ENCODE measurements around the gene LAG3. TPM values are rescaled to one million over a fixed set of nuclear protein-coding genes. Genes with fewer than 3 reads are reported as not detected.

The LAG3 gene
- total and polyA plus RNA-seq, 10 of the 15 experiments (the other 5 are each of a cell fraction or from before 2014, with no cell fraction given): 0.52 to 4.2 (median 1.0) TPM; not detected in 1

- peak; percentile 83 to 96; a peak in 3 of 4 replicates for TF ChIP-seq ETV6 (conservative IDR thresholded peaks at IDR 0.05 in 1 of 2, IDR thresholded peaks at IDR 0.05 in 1 of 2; ENCODE audit: borderline replicate concordance in 1 of 2, low read depth in 1 of 2)
- no peak for TF ChIP-seq EED (IDR thresholded peaks at IDR 0.05; ENCODE audit: low read depth)
- TF ChIP-seq RAD51 (IDR thresholded peaks at IDR 0.05): peak; percentile 98
- TF ChIP-seq TARDBP (IDR thresholded peaks at IDR 0.05; ENCODE audit: borderline replicate concordance): peak; percentile 77; the same call in 1 of the 2 replicates
- 0 out of 2 replicates have a peak, but pooled peaks have one; percentile 17 for TF ChIP-seq MTA2 (IDR thresholded peaks at IDR 0.05; ENCODE audit: low read depth)
- TF ChIP-seq MTA3 (IDR thresholded peaks at IDR 0.05; ENCODE audit: borderline replicate concordance, low read length): no peak
- peak; percentile 78; the same call in 1 of the 2 replicates for TF ChIP-seq PML (IDR thresholded peaks at IDR 0.05; ENCODE audit: low read length)
- peak; percentile 74 for TF ChIP-seq MYC (IDR thresholded peaks at IDR 0.05; ENCODE audit: insufficient read depth, insufficient read length, insufficient replicate concordance, low read length, severe bottlenecking)
- no peak for TF ChIP-seq NFXL1 (IDR thresholded peaks at IDR 0.05; ENCODE audit: borderline replicate concordance)
- TF ChIP-seq PRDM15 (CRISPR knock-in tag; IDR thresholded peaks at IDR 0.05): no peak
- TF ChIP-seq CHD4 (IDR thresholded peaks at IDR 0.05): no peak
- TF ChIP-seq GABPA (IDR thresholded peaks at IDR 0.05; ENCODE audit: low read depth): peak; percentile 98
- TF ChIP-seq RELB (IDR thresholded peaks at IDR 0.05; ENCODE audit: low read depth): peak; percentile 69
- peak; percentile 64 for TF ChIP-seq E4F1 (IDR thresholded peaks at IDR 0.05; ENCODE audit: borderline replicate concordance, partially characterized antibody)
- 0 out of 2 replicates have a peak, but pooled peaks have one; percentile 27 for TF ChIP-seq SREBF1 (IDR thresholded peaks at IDR 0.05; ENCODE audit: low read length)
- TF ChIP-seq MEF2A (IDR thresholded peaks at IDR 0.05; ENCODE audit: insufficient read depth, low read depth, low read length): 0 out of 2 replicates have a peak, but pooled peaks have one; percentile 52
- TF ChIP-seq SMC3 (IDR thresholded peaks at IDR 0.05; ENCODE audit: borderline replicate concordance, low read length): peak; percentile 6; the same call in 1 of the 2 replicates
- TF ChIP-seq ATF3 (IDR thresholded peaks at IDR 0.05; ENCODE audit: borderline replicate concordance, extremely low read depth, low read depth, low read length): peak; percentile 49; the same call in 1 of the 2 replicates
- TF ChIP-seq NR2F1 (conservative IDR thresholded peaks at IDR 0.05): peak; percentile 72
- TF ChIP-seq MAX (IDR thresholded peaks at IDR 0.05; ENCODE audit: low read depth, low read length): peak; percentile 99
Observed at GRCh38 chr12:6723607-6724408, 48.5 kb upstream of the LAG3 start, which contains the start of gene COPS7A (continued).

Data from GM12878 (cell line).